ENCODE results near the gene TAOK3.

GRCh38 chr12:118271183-118271582 is 101.5 kb downstream of the TAOK3 start:
- no peak for TF ChIP-seq CTCF (conservative IDR thresholded peaks at IDR 0.05)
- TF ChIP-seq EZH2 (IDR thresholded peaks at IDR 0.05; ENCODE audit: low read depth) = no peak
